HG03103 (cell line): ENCODE data around the gene RNF114.
"Not testable (repeated sequence)": the region's sequence is repeated elsewhere in the genome, so short reads cannot be mapped to it uniquely, and the experiment has no call there.

Experiments
- ATAC-seq: cut with Tn5 transposase; IDR thresholded peaks from one replicate; pipeline ENCODE4 v1.9.1; 2021; ENCODE audit warnings: low read depth; ENCODE audit not compliant: unreplicated experiment

RNF114 gene

GRCh38 chr20:49936153-49937026, at the start of gene RNF114:
TSS of gene RNF114 (plus strand) at chr20:49936397. CDS start at chr20:49936413, 16 bp downstream.
- peak; percentile 50 for ATAC-seq

GRCh38 chr20:49886571-49887213, 49.5 kb upstream of the RNF114 start:
- ATAC-seq: no peak

- ATAC-seq: no peak
Observed at GRCh38 chr20:49887251-49888211, 48.7 kb upstream of the RNF114 start.

- no peak for ATAC-seq
Observed at GRCh38 chr20:49888212-49889000, 47.8 kb upstream of the RNF114 start.

- no peak for ATAC-seq
Observed at GRCh38 chr20:49889001-49889934, 46.9 kb upstream of the RNF114 start.

GRCh38 chr20:49889935-49890333, 46.3 kb upstream of the RNF114 start:
- ATAC-seq: no peak

GRCh38 chr20:49890471-49891361, 45.5 kb upstream of the RNF114 start:
- no peak for ATAC-seq

GRCh38 chr20:49891476-49892110, 44.6 kb upstream of the RNF114 start:
- ATAC-seq: no peak

- no peak for ATAC-seq
Observed at GRCh38 chr20:49892260-49892659, 43.9 kb upstream of the RNF114 start.

GRCh38 chr20:49892817-49893216, 43.4 kb upstream of the RNF114 start:
- ATAC-seq: no peak

- ATAC-seq: no peak
Observed at GRCh38 chr20:49893242-49894072, 42.7 kb upstream of the RNF114 start.

GRCh38 chr20:49894073-49894470, 42.1 kb upstream of the RNF114 start:
- no peak for ATAC-seq

- not testable (repeated sequence) for ATAC-seq
Observed at GRCh38 chr20:49895474-49896093, 40.6 kb upstream of the RNF114 start.

GRCh38 chr20:49896204-49896603, 40.0 kb upstream of the RNF114 start:
- ATAC-seq: no peak

- no peak for ATAC-seq
Observed at GRCh38 chr20:49899541-49900383, 36.4 kb upstream of the RNF114 start.
